HFFc6 (cell line): Measurements from ENCODE around the gene RASA3. TPM values are rescaled to one million over a fixed set of nuclear protein-coding genes. Genes with fewer than 3 reads are reported as not detected.

Experiments
- DNase-seq: peaks from one replicate; pipeline ENCODE4 v3.0.0-alpha.2; 2018
- H3K27ac Mint-ChIP-seq: 2 replicates; pipeline ENCODE4 v1.8.0; 2020; ENCODE audit warnings: mild to moderate bottlenecking, mixed read lengths
- H3K27me3 Mint-ChIP-seq: 2 replicates; pipeline ENCODE4 v1.8.0; 2021; ENCODE audit warnings: mild to moderate bottlenecking, moderate library complexity, mixed read lengths; ENCODE audit not compliant: insufficient read depth
- H3K36me3 Mint-ChIP-seq: 2 replicates; pipeline ENCODE4 v1.8.0; 2021; ENCODE audit warnings: low read depth, mixed read lengths
- H3K4me1 Mint-ChIP-seq: 2 replicates; pipeline ENCODE4 v1.8.0; 2020; ENCODE audit warnings: low read depth, mixed read lengths
- H3K4me3 Mint-ChIP-seq: 2 replicates; pipeline ENCODE4 v1.8.0; 2020; ENCODE audit warnings: mild to moderate bottlenecking, moderate library complexity, mixed read lengths
- H3K9me3 Mint-ChIP-seq: 2 replicates; pipeline ENCODE4 v1.8.0; 2020; ENCODE audit warnings: mild to moderate bottlenecking, mixed read lengths
- total RNA-seq, 6 experiments: library from RNA; stranded (reverse); fragmentation: NEBNext Ultra II Directional; extraction: Animal tissue kit (Norgen Biotek cat#: 25700); gene quantifications; 2 replicates in 1 of 6; 3 replicates in 5 of 6; pipeline ENCODE4 v1.2.3, GENCODE V29; 2021
- TF ChIP-seq, protein P1 (sequence below): fragments of 200-600 bp; sonication (generic); IDR thresholded peaks from 2 replicates; pipeline ENCODE4 v1.5.0; 2021; ENCODE audit warnings: antibody characterized with exemption, mild to moderate bottlenecking

Gene RASA3
- total RNA-seq, 6 experiments from 2014 or later: 31.6 to 37.6 (median 33.1) TPM

DNA sequence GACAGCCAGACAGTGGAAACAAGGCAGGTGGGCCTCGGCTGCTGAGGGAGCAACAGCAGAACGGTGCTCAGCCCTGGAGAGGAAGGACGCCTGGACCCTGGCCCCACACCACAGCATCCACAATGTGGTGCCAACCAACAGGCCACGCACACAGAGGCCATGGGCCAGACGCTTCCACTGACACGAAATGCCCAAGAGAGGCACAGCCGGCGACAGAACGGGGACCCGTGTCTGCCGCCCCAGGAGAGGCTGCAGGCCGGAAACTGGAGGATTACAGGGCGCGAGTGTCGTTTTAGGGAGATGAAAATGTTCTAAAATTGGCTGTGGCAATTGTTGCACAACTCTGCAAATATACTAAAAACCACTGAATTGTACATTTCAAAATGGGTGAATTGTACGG, 69.7 kb downstream of the RASA3 start:
- H3K36me3 Mint-ChIP-seq: 0 out of 2 replicates have a peak, but pooled peaks cover 4% of the 10 kb centered on the region
- peaks cover 57% of the 10 kb centered on the region for H3K4me1 Mint-ChIP-seq
- peaks cover 16% of the 10 kb centered on the region for H3K27me3 Mint-ChIP-seq
- H3K4me3 Mint-ChIP-seq: peak overlapping the region; percentile 47
- peak overlapping the region; percentile 74 for H3K27ac Mint-ChIP-seq
- no peak for DNase-seq
- no peaks in the 10 kb centered on the region for H3K9me3 Mint-ChIP-seq
- TF ChIP-seq, protein P1, sequence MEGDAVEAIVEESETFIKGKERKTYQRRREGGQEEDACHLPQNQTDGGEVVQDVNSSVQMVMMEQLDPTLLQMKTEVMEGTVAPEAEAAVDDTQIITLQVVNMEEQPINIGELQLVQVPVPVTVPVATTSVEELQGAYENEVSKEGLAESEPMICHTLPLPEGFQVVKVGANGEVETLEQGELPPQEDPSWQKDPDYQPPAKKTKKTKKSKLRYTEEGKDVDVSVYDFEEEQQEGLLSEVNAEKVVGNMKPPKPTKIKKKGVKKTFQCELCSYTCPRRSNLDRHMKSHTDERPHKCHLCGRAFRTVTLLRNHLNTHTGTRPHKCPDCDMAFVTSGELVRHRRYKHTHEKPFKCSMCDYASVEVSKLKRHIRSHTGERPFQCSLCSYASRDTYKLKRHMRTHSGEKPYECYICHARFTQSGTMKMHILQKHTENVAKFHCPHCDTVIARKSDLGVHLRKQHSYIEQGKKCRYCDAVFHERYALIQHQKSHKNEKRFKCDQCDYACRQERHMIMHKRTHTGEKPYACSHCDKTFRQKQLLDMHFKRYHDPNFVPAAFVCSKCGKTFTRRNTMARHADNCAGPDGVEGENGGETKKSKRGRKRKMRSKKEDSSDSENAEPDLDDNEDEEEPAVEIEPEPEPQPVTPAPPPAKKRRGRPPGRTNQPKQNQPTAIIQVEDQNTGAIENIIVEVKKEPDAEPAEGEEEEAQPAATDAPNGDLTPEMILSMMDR: no peak

DNA sequence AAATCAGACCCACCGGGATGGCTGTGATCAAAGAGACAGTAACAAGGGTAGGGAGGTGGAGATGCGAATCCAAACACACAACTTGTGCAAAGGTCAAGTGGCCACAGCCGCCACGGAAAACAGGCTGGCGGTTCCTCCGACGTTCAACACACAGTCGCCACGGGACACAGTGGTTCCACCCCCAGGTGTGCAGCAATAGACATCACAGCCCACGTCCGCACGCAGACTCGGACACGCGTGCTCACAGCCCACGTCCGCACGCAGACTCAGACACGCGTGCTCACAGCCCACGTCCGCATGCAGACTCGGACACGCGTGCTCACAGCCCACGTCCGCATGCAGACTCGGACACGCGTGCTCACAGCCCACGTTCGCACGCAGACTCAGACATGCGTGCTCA, 70.1 kb downstream of the RASA3 start:
- TF ChIP-seq, protein P1: no peak
- no peak for DNase-seq
- no peaks in the 10 kb centered on the region for H3K9me3 Mint-ChIP-seq
- H3K4me1 Mint-ChIP-seq: peaks cover 53% of the 10 kb centered on the region
- H3K27ac Mint-ChIP-seq: peak overlapping the region; percentile 74
- H3K27me3 Mint-ChIP-seq: peaks cover 18% of the 10 kb centered on the region
- peak overlapping the region; percentile 47 for H3K4me3 Mint-ChIP-seq
- 0 out of 2 replicates have a peak, but pooled peaks cover 4% of the 10 kb centered on the region for H3K36me3 Mint-ChIP-seq

DNA sequence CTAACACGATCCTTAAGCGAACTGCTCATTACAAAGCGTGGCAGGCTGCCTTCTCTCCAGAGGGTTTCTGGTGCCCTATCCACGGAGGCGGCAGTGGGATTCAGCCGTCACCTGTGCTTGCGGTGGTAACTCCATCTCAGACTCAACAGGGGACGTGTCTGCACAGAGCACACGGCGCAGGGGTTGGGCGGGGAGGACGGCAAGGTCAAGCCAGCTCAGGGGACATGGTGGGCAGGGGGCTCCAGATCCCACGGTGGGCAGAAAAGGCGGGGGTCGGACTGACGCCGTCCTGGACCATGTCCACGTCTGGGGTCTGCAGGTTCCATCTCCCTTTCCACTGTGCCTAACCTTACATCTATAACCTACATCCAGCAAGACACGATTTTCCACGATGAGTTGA, 70.7 kb downstream of the RASA3 start:
- peaks cover 19% of the 10 kb centered on the region for H3K27me3 Mint-ChIP-seq

DNA sequence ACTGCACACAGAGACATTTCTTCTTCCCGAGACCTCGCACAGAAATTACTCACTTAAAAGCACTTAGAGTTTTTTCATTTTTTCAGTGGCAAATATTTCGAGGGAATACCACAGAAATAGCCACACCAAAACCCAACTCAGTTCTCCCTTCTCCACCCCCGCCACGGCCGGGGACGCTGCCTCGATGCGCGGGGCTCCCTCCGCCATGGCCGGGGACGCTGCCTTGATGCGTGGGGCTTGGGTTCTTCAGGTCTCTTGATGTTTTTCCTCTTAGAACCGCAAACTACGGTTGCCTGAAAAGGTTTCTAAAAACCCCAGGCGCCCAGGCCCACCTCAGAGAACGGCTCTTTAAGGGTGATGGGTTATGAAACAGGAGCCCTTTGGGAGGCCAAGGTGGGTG, 71.4 kb downstream of the RASA3 start:
- Mint-ChIP-seq H3K4me3 (no peak overlapping the region), H3K4me1 (peaks cover 42% of the 10 kb centered on the region), H3K27ac (no peak overlapping the region), H3K9me3 (no peaks in the 10 kb centered on the region), H3K36me3 (peaks cover 7% of the 10 kb centered on the region; the same call in 1 of the 2 replicates), H3K27me3 (peaks cover 17% of the 10 kb centered on the region)
- no peak for DNase-seq
- TF ChIP-seq, protein P1: no peak

More for the DNA sequence above, 70.7 kb downstream of the RASA3 start:
- Mint-ChIP-seq H3K27ac (peak overlapping the region; percentile 36; the same call in 1 of the 2 replicates), H3K4me1 (peaks cover 49% of the 10 kb centered on the region), H3K36me3 (0 out of 2 replicates have a peak, but pooled peaks cover 4% of the 10 kb centered on the region), H3K9me3 (no peaks in the 10 kb centered on the region), H3K4me3 (no peak overlapping the region)
- TF ChIP-seq, protein P1: no peak
- no peak for DNase-seq

DNA sequence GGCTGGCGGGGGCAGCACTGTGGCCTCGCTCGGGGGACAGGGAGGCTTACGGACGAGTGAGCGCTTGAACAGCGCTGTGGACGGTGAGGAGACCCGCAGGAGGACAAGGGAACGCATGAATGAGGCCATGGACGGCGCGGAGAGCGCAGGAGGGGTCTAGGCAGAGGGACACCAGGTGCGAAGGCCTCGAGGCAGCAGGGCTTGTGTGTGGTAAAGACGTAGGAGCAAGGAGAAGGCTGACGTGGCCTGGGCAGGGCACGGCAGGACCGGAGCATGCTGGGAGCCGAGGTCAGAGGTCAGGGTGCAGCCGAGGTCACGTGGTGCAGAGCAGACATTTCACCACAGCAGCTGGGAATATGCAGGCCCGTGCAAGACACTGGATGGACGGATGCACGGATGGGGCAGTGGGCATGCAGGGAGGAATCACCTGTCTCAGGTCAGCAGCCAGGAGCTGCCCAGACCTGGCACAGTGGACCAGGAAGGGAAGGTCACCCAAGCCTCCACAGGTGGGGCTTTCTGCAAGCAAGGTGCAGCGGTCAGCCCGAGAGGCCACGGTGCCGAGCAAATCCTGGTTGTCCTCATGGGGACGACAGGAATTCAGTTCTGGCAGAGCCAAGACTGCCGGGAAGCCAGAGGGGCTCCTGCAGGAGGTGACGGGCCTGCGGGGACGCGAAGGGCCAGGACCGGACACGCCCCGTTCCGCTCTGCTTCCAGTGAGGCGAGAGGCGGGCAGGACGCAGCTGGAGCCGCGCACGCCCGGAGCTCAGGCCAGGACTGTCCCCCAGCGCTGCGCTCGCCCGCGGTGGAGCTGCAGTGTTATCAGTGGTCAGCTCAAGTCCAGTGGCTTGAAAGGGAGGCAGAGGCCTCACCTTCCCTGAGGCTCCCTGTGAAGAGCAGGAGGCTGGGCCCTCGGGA, 72.2 kb downstream of the RASA3 start:
- peaks cover 34% of the 10 kb centered on the region for H3K4me1 Mint-ChIP-seq
- TF ChIP-seq, protein P1: no peak
- H3K36me3 Mint-ChIP-seq: peaks cover 14% of the 10 kb centered on the region; the same call in 1 of the 2 replicates
- H3K9me3 Mint-ChIP-seq: no peaks in the 10 kb centered on the region
- H3K4me3 Mint-ChIP-seq: no peak overlapping the region
- no peak for DNase-seq
- peaks cover 15% of the 10 kb centered on the region for H3K27me3 Mint-ChIP-seq
- H3K27ac Mint-ChIP-seq: no peak overlapping the region
